CD4-positive, alpha-beta T cell treated with Interleukin-6 for 4 hours (primary cell): ENCODE data around the gene RSPH1.

ENCODE experiments used
- DNase-seq: peaks from one replicate; pipeline ENCODE4 v3.0.0-alpha.2; 2020; ENCODE audit warnings: mixed read lengths

RSPH1 gene

DNA sequence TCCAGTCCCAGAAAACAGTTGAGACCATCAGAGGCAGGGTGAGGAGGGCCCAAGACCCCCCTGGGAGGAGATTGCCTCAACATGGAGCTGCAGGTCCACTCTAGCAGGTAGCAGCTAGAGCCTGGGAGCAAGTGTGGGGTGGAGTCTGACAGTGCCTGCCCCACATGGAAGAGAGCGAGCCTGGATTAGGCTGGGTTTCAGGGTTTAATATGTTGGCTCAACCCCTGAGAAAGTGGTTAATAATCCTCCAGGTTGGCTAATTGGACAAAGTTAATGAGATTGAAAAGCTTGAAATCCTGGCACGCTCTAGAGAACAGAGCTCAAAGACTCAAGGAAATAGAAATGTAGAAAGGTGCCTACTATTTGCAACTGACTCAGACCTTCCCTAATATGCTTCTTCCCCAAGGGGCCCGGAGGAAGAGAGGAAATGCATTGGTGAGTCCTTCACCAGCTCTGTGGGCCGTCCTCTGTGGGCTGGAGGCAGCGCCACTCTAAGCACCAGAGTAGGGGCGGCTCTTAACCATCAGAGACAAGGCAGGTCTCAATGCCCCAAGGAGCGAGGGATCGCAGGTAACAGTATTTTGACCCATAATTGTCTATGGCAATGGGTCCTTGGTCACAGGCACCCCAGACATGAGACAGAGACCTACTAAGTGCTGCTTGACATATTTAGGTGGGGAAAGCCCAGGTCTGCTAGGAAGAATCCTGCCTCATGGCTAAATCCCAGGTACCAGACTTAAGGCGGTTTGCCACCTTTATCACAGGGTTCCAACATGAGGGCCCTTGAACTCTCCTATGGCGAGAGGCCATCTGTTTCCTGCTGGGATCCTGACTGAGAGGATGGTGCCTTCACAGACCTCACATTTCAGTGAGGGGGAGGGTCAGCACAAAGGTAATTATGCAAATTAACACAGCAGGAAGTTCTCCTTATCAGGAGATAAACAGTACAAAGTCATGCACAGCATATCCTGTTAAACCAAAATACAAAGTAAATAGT, 33.8 kb downstream of the RSPH1 start:
- no peak for DNase-seq

DNA sequence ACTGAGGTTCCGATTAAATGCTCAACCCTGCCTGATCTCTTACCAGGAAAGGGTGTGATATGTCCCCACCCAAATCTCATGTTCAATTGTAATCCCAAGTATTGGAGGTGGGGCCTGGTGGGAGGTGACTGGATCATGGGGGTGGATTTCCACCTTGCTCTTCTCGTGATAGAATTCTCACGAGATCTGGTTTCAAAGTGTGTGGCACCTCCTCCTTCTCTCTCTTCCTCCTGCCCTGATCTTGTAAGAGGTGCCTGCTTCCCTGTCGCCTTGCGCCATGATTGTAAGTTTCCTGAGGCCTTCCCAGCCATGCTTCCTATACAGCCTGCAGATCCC, 34.9 kb downstream of the RSPH1 start:
- no peak for DNase-seq

DNA sequence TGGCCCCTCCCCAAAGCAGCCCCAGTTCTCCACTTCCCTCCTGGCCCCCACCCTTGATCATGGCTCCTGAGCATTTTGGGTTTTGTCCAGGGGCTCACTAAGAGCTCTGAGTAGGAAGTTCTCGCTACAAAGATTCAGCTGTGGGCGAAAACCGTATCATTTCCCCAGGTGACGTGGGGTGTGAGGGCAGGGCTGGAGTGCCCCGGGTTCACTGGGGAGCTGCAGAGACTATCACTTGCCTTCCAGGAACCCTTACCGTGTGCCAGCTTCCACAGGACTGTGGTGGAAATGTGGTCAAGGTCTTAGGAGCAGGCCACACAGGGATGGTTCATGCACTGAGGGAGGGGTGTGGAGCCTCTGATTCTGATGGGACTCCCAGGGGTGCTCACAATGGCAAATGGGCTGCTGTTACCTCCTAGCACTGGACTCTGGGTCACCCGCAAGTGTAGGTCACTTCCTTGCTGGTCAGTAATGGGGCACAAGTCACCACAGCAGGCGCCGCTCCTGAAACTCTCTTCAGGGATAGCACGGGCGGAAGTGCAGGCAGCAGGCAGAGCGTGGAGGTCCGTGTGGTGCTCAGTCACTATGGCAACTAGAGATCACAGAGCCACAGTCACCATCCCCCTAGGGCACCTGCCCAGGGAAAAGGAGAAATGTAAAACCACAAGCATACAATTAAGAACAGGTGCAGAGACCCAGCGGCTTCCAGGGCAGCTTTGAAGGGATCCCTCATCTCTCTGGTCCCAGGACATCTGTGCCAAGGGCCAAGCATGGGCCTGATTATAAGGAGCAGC, 35.4 kb downstream of the RSPH1 start:
- peak; percentile 62 for DNase-seq

DNA sequence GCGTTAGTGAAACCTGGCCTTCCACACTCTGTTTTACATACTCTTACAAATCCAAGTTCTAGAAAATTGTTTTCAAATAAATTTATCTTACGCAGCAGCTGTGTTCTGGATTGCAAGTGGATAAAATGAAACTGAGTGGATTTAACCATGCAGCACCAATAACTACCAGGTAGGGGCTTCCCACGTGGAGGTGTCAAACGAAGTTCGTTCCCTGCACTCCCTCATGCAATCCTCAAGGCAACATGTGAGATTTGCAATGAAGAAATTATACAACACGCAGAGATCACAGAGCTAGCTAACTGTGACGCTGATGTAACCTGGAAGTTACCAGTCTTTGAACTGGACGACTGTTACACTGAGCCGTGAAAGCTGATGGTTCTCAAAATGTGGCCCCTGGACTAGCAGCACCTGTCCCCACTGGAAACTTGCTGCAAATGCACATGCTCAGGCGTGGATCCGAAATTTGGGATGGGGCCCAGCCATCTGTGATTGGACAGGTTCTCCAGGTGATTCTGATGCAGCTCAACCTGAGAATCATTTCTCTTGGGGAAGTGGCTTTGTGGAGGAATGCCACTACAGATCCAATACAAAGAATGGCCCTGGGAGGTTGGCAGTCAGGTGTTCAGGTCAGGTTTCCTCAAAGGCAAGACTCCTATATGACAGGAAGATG, 36.3 kb downstream of the RSPH1 start:
- no peak for DNase-seq

DNA sequence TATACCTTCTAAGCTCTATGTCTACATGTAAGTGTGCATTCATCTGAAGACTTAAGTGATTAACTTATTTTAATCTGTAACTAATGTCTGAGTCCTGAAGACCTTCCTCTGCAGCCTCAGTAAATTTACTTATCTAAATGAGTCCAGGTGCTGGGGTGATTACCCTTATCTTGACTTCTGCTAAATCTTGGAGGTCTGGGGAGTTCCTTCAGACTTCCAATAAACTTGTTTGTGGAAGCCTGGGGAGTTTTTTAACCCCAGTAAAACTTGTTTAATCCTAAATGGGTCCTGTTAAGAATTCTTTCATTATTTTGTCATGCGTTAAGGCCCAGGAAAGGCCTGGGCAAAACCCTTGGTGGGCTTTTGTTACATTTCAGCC, 37.0 kb downstream of the RSPH1 start:
- DNase-seq, result no peak

DNA sequence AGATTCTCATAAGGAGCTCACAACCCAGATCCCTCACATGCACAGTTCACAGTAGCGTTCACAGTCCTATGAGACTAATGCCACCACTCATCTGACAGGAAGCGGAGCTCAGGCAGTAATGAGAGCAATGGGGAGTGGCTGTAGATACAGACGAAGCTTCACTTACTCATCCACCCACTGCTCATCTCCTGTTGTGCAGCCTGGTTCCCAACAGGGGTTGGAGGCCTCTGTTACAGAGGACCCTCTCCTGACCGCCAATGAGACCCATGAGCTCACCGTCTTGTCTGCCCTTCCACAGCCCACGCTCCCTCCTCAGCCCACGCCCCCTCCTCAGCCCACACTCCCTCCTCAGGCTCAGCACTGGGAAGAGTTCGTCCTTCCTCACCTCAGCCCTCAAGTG, 39.6 kb downstream of the RSPH1 start:
- DNase-seq, result peak; percentile 67

DNA sequence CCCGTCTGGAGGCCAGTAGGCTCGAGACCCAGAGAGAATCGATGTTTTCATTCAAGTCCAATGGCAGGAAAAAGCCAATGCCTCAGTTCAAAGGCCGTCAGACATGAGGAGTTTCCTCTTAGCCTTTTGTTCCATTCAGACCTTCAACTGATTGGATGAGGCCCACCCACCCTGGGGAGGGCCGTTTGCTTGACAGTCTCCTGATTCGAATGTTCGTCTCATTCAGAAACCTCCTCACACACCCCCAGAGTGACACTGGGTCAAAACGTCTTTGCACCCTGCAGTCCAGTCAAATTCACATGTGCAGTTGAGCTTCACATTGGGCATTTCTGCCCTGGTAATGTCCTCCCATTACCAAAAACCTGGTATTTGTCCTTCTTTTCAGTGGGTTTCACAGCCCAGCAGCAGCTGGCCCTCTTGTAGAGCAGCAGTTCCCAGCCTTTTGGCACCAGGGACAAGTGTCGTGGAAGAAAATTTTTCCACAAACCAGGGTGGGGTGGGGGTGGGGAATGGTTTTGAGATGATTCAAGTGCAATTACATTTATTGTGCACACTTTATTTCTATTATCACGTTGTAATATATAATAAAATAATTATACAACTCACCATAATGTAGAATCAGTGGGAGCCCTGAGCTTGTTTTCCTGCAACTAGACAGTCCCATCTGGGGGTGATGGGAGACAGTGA, 40.1 kb downstream of the RSPH1 start:
- DNase-seq, result no peak

DNA sequence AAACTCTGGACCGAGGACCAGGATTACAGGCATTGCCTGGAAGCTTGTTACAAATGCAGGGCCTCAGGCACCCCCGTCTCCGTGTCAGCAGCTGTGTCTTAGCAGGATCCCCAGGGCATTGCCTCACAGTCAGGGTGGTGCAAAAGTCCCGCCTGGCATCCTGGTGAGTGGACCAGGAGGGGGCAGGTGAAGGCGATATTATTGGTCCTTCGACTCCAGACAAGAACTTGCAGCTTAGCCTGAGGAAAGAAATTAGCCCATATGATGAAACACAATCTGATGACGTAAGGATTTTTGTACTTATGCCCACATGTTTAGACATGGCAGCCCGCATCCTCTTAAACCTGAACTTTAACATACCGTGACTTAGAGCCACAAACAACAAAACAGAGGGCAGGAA, 40.8 kb downstream of the RSPH1 start:
- no peak for DNase-seq

DNA sequence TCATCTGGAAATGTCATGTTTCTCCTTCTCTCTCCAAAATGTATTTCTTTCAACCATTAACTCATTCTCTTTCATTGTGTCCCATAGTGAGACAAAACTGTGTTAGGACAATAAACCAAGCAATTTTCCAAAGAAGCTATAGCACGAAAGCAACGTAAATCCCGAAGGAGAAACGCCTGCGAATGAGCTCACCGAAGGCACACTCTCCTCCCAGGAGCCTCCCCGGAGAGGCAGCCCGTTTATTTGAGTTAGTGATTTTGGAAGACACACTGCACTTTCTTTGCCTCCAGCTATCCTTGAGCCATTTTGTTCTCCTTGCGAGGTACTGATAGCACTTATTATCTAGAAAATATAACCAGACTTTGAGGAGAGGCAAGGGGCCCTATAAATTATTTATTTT, 41.2 kb downstream of the RSPH1 start:
- no peak for DNase-seq

DNA sequence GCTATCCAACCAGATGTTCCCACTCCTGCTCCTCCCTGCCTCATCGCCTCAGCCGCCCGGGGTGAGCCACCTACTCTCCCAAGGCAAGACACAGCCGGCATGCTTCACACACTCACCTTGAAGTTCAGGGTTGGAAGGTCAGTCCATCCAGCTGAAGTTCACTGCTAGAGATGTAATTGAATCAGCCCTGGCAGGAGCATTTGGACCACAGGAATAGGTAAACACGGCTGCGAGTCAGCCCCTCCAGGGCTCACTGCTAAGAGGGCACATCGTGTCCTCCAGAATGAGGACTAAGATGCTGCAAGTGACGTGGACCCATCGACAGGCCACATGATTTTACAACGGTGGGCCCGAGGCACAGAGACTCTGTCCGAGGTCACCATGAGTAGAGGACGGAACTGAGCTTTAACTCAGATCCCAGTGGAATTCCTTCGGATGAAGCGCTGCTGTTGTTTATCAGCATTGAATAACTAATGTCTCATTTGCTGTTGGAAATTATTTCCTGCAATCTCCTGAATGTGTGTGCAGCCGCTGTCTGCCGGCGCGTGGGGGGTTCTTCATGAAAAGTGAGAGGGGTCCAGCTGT, 41.9 kb downstream of the RSPH1 start:
- no peak for DNase-seq

DNA sequence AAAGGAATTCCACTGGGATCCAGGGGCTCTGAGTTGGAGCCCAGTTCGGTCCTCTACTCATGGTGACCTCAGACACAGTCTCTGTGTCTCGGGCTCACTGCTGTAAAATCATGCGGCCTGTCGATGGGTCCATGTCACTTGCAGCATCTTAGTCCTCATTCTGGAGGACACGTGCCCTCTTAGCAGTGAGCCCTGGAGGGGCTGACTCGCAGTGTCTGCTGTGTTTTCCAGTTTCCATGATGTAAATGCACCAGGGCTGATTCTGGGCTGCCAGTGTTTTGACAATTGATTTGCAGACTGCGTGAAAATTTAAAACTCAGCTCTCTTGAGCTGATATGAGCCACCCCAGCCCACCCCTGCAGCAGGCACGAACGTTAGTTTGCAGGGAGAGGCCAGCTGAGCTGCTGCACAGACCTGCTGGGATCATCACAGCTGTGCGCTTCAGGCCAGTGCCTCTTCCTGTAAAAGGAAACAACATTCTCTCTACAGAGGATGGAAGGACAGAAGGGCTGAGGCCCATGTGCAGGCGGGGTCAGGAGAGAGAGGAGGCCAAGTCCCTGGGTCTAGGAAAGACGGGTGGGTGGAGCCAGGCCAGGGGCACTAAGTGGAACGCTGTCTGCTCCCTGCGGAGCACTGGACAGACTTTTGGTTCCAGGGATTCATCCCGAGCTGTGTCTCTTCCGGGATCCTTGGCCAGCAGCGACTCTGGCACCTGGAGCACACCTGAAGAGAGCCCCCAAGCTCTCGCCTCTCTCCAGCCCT, 42.6 kb downstream of the RSPH1 start:
- no peak for DNase-seq

DNA sequence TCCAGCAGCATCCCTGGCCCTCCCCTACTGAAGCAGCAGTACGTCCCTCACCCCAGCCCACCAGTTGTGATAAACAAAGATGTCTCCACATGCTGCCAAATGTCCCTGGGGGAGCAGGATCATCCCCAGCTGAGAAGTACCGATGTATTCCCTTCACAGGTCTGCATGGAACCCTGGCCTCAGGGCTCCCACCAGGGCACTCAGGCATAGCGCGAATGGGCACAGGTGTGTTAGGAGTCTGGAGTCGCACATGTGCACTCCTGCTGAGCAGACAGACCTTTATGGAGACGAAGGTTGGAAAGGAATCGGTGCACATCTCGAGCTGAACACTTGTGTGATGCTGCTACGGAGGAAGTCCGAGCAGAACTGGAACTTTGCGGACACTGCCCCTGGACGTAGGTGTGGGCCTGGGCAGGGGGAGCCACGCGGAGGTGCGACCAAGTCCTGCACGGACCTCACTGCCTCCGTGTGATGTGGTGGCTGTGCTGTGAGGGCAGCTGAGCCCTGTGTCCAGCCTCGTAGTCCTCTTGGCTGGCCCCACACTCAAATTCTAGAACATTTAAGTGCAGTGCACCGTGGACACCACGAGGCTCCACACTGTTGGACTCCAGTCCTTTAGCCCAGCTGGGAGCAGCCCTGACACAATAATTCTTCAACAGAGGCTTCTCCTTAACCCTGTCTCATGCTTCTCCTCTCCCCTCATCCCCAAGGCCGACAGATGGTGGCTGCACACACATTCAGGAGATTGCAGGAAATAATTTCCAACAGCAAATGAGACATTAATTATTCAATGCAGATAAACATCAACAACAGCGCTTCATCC, 43.4 kb downstream of the RSPH1 start:
- DNase-seq, result no peak

DNA sequence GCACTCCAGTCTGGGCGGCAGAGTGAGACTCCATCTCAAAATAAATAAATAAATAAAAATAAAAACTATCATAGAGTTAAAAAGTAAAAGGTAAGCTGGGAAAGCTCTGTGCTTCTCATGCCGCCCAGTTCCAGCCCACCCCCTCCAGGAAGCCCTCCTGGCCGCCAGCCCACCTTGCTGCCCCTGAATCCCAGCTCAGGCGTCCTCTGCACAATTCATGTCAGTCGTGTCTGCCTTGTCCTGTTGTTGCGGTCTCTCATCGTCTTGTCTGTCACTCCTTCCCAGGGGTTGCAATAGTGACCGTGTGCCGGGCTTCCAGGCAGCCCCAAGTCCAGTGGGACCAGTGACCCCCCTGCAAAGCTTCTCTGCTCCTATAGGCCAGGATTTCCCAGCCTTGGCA, 44.1 kb downstream of the RSPH1 start:
- no peak for DNase-seq

DNA sequence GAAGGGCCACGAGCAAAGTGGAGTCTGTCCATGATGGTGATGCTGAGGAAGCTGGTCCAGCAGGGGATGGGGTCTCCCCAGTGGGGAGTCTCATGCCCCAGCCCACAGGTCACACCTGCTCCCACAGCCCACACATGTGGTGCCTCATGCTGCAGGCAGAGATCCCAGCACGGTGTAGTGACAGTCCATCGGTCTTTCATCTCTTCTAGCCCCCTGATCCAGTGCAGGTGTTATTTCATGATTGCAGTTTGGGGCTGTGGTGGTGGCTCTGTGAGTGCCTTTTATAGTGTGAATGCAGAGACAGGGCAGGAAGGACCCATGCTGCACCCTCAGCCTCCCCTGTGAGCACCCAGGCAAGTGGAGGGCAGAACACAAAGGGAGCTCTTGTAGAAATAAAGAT, 47.3 kb downstream of the RSPH1 start:
- DNase-seq, result no peak

DNA sequence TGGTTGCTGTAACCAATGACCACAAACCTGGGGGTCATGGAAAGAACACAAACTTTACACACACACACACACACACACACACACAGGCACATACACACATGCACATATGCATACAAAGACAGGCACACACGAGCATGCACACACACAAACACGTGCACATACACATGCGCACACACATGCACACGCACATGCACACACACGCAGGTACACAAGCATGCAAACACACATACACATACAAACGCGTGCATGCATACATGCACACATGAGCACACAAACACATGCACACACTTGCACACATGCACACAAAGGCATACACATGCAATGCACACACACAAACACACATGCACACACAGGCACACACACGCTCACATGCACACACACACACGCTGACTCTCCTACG, 48.3 kb downstream of the RSPH1 start:
- DNase-seq, result no peak

DNA sequence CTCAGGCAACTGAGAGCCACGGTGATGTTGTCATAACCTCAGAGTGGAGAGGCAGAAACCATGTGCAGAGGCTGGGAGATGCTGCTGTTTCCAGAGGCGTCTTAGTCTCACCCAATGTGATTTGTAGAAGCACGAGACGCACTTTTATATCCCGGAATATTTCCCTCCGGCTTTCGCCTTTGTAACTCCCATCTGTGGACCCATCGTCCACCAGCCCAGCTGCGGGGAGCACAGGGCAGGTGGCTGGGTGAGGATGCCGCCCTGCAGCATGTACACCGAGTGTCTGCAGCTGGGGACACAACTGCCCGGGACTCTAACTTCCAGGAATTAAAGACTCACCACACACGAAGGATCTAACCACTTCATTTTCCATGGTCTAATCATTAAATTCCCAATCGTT, 48.8 kb downstream of the RSPH1 start:
- no peak for DNase-seq

DNA sequence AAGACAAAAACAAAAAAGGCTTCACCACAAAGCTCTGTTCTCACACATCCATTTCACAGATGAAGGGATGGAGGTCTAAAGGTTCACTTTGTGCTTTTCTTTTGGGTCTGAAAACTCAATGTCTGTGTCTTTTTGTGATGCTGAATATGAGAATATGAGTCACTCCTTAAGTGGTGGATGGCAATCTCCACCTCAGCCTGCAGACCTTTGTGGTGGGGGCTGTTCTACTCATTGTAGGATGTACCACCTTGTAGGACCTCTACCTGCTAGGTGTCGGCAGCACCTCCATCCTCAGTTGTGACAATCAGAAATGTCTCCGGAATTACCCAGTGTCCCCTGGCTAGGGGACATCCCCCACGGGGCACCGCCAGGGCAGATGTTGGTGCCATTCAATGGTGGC, 49.5 kb downstream of the RSPH1 start:
- DNase-seq, result no peak

DNA sequence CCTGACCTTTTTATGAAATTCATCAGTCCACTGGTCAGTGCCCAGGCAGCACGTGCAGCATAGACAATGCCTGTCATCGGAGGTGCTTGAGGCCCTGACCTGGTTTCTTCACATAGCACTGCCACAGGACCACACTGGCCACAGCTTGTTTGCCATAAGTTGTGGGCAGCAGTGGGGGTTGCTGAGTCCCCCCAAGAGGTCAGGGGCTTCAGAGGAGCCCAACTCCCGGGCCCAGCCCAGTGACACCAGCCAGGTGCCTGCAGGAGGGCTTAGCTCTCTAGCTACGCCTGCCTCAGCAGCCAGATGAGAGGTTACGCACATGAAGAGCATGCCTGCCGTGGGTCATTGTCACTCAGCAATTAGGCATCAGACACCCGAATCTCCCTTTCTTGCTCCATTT, 50.7 kb downstream of the RSPH1 start:
- DNase-seq, result no peak

DNA sequence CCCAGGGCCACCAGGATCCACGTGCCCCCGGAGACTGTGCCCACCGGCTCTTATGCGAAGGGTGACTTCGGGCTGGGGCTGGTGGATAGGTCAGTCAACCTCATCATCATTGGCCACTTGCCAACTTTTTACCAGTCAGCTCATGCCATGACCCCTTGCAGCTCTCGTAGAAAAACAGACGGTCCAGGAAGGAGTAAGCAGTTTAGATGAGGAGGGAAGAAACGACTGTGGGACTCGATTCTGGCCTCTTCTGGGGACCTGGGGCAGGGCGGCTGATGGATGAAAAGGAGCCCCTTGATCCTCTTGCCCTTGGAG, 51.3 kb downstream of the RSPH1 start:
- DNase-seq, result no peak

DNA sequence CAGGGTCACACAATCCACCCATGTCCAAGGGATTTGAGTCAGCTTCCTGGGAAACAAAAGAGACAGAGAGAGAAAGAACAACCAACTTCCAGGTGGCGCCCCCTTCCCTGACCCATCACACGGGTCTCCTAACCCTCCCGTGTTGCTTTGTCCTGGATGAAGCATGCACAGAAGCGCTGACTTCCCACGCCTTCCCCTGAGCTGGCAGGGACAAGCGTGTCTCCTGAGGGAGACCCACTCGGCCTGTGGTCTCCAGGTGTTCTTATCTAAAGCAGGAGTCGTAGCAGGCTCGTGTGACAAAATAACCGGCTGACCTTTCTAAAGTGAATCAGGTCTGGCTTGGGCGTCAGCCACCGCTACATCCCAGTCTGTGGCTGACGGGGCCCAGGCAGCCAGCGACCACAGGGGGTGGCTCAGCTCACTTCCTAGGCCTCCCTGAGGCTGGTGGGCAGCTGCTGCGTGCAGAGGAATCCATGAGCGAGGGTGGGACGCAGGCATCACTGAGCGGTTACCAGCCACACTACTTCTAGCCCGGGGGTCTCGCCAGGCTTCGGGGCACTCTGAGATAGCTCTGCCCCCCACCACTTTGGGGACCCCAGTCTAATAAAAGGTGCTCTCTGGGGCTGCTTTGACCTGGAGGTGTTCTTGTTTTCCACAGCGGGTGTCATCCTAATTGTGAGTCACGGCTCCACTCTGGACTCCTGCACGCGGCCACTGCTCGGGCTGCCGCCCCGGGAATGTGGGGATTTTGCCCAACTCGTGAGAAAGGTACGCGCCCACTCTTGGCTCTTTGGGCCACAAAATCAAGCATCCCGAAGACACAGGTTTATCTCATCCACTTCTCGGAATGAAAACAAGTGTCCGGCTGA, 51.9 kb downstream of the RSPH1 start:
- no peak for DNase-seq
